GM18505 (cell line): Measurements from ENCODE around the gene EPB41L4B.
A peak's percentile ranks its signal among the peaks of the same experiment; 100 is the strongest.

Experiments
- ATAC-seq: cut with Tn5 transposase; IDR thresholded peaks from one replicate; pipeline ENCODE4 v1.9.1; 2021; ENCODE audit not compliant: unreplicated experiment
- POLR2A ChIP-seq: IDR thresholded peaks from 4 replicates; pipeline ENCODE4 v1.6.1; 2011; ENCODE audit warnings: borderline replicate concordance; ENCODE audit not compliant: insufficient read depth, insufficient read length; ENCODE audit errors: extremely low read depth

EPB41L4B gene

DNA sequence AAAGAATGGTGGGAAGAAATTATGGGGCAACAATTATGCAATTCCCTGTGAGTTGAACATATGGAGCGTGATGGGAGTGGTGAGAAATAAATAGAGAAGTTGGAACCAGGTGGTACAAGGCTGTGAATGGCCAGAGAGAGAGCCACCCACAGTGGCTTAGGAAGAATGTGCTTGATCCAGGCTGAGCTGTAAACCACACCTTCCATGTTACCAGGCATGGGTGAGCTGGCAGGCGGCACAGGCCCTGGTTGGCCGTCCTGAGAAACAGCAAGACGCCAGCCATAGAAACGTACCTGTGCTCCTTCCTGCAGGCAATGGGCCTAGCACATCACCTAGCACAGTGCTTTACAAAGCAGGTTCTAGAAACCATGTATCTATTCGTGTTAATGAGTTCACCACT is 74.3 kb downstream of the EPB41L4B start:
- TF ChIP-seq POLR2A: no peak
- no peak for ATAC-seq

DNA sequence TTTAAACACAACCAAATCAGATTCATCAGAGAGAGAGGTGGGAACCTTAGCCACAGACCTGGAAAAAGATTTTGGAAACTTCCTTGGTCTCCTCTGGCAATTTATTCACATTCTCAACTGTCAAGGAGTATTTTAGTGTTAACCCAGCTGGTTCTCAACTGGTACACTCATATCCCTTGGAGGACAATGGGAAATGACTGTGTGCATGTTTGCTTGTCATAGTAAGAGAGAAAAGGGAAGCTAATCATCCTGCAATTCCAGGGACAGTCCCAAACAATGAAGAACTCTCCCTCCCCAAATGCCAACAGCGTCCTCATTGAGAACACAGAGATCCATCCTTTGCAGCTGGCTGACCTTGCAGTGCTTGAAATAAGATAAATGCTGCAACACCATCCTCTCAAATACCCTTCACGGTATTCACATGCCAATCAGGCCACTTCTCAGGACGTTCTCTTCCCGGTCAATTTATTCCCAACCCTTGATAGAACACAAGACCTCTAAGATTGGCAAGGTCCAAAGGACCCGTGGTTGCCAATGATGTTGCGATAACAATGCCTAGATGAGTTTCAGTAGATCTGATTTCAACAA is 75.5 kb downstream of the EPB41L4B start:
- TF ChIP-seq POLR2A: no peak
- ATAC-seq: no peak

DNA sequence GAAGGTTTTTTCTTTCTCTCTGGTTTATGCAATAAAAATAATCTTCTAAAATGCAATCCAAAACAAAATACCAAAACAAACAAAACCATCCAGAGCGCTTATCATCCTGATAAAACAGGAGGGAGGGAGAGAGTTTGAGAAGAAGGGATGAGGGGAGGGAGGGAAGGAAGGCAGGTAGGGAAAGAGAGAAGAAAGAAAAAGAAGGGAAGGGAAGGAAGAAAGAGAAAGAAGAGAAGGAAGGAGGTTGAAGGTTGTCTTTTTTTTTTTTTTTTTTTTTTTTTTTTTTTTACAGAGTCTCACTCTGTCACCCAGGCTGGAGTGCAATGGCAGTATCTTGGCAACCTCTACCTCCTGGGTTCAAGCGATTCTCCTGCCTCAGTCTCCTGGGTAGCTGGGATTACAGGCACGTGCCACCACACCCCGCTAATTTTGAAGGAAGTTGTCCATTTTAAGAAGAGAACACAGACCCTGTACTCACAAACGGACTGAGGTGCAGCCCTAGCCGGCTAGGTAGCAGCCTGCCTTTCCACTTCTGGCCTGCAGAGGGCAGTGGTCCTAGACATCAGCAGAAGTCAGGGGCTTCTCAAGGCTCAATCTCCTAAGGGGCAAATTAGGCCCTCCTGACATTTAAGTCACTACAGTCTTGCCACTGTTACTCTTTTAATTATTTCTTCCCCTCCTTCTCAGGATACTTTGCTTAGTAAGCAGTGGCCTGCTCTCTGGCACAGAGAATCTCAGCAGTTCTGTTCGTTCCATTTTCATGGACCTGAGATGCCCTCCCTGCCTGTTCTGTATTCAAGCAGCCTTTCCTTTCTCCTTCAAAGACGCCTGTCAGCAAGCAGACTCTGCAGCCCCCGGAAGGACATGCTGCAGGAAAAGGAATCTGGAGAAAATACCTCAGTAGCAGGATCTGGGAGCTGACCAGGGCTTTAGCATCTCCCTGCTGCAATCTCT is 76.4 kb downstream of the EPB41L4B start:
- no peak for TF ChIP-seq POLR2A
- peak; percentile 75 for ATAC-seq

DNA sequence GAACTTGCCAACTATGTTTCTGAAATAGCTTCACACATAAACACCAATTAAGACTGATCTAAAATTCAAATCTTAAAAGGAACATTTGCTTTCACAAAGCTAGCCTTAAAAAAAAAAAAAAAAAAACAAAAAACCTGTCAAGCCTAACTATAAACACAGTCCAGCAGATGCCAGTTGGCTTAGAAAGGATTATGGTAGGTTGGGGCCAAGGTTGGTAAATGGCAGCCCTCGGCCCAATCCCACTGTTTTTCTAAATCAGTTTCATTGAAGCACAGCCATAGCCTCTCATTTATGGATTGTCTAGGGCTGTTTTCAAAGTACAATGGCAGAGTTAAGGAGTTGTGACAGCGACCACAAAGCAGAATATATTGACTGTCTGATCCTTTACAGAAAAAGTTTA is 78.1 kb downstream of the EPB41L4B start:
- no peak for TF ChIP-seq POLR2A

DNA sequence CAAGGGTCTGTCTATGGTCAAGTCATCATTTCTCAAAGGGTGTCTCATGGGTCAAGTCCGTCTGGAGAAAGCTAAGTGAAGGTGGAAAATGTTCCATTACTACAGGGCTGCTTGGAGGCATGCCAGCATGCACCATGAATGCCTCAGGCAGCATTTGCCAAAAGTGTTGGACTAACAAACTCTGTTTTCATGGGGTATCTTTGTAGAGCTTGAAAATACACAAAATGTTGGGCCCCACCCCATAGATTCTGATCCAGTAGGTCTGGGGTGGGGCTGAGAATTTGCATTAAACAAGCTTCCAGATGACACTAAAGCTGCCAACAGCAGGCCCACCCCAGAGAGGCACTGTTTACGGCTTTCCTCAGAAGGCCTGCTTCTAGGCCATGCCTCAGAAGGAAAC is 78.8 kb downstream of the EPB41L4B start:
- no peak for TF ChIP-seq POLR2A
- ATAC-seq: no peak

More for the DNA sequence above, 78.1 kb downstream of the EPB41L4B start:
- ATAC-seq: no peak

DNA sequence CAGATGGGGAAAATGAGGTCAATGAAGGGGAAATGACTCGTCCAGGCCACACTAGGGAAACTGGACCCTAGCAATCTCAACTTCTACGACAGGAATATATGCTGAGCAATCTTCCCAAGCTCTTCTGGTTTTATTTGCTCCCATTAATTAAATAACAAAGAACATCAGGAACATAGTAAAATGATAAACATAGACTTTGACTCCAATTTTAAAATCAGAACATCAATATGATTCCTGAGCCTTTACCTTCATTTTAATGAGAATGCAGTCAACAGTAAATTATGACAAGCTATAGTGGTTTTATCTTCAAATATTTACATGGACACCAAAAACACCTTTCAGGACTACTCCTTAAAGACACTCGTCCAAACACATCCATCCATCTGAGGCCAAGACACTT is 79.7 kb downstream of the EPB41L4B start:
- ATAC-seq: no peak
- no peak for TF ChIP-seq POLR2A

DNA sequence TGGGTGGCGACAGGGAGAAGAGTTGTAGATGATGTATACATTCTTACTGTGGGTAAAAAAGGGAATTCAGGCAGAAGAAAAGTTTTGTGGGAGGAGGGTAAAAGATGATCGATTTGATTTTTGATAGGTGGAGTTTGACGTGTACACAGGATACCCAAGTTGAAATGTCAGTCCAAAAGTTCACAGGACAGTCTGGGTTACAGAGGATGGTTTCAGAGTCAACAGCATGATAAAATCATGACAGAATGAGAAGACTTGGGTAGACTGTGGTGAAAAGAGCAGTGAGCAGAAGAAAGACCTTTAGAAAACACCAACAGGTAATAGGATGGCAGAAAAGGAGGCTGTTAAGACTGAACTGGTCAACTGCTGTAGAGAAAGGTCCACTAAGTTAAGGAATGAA is 81.6 kb downstream of the EPB41L4B start:
- ATAC-seq: no peak
- no peak for TF ChIP-seq POLR2A

DNA sequence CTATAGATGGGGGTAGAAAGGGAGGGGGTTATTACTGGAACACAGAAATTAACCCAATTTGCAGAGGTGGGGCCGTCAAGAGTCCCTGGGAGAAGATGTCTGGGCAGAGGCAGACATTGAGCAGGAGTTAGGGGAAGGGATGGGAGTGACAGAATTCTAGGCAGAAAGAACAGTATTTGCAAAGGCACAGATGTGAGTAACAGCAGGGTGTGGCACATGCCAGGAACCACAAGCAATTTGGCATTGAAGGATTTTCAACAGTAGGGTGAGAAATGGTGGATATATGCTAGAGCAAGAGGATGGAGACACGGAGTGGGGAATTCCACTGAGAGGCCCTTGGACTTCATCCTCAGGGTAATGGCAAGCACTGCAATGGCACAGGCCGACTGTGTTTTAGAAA is 82.2 kb downstream of the EPB41L4B start:
- no peak for ATAC-seq
- TF ChIP-seq POLR2A: no peak

DNA sequence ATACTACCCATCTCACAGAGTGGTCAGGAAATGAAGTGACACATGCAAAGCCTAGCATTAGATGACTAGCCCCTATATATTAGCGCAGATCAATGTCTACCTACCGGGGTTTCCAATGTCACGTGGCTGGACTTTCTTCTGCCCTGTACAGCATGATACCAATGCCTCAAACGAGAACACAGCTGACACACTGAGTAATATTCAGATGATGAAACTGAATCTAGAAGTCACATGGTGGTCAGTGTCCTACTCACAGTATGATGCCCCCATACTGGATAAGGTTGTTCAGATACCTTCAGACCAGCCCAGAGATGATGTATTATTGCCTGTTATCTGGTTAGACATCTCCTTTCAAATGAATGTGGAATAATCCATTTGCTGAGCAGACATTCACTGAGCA is 82.7 kb downstream of the EPB41L4B start:
- ATAC-seq: no peak
- no peak for TF ChIP-seq POLR2A

DNA sequence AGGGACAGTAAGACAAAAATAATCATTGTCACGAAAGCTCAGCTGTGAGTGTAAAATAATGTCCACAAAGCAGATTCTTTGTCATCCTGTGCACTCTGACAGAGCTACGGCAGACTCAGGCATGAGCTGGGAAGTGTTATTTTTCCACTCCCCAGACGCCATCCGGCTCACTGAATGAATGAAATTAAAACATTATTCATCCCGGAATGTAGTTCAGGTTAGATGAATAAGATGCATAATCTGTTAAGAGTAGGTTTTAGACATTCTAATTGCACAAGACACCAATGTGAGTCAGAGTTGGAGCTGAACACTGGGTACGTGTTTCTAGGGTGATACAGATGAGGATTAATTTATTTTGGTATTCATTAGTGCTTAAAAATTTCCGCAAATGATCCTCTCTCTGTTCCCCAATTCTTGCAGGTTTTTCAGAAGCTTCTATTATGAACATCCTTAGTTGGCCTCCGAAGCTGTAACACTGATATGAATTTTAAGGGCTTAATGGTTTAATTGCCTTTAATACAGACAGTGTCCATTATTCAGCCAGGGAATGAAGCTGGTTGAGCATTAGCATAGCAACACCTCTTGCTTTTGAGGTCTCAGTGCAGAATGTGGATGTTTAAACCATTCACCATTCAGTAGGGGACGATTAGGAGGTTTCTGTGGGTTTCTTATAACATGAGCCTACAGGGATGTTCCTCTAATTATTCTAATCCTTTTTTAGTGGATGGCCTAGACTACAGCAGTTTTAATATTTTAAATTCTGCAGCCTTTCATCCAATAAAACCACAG is 88.2 kb downstream of the EPB41L4B start:
- no peak for TF ChIP-seq POLR2A
- ATAC-seq: no peak

DNA sequence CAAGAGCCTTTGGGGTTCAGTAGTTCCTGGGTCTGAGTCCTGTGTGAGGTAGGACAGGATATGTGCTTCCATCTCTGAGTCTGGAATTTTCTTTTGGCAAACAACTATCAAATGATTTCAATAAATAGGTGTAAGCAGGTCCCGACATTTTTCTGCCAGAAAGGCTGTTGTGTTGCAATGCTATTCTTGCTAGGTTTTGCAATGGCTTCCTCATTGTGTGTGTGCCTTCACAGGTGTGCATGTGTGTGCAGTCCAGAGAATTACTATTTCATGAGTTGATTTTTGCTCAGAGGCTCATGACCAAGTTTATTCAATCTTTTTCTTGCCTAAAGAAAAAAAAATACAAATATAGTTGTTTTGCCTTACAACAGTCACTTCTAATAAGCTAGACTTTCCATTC is 89.3 kb downstream of the EPB41L4B start:
- ATAC-seq: no peak
- no peak for TF ChIP-seq POLR2A

DNA sequence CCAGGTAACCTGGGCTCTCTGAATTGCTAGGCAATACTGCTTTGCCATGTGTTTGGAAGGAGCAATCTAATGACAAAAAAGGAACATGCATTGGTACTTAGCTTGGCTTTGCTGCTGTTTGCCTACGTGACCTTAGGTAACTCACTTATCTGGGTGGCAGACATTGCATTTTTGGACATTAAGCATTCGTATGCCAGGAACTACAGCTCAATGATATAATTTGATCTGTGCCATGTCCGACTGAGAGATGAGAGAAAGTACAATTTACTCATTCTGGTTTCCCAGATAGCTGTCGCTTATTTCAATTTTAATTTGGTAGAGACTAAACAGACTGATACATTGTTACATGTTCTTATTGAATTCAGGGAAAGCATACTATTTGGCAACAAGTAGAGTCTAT is 90.6 kb downstream of the EPB41L4B start:
- TF ChIP-seq POLR2A: no peak
- ATAC-seq: no peak

DNA sequence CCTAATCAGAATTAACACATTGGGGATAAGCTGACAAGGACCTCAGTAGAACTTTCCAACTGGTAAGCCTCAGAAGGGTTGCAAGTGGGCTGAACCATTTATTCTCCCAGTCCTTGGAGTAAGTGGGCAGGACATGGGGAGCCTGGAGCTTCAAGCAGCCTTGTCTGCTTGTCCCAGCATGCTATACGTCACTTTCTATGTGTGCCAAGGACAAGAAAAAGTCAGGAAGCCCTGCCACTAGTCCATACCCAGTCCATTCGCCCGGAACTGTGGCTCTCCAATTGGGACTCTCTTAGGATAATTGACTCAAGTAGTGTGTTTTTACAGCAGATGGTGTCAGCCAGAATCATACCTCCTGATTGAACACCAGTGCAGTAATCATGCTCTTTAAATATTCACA is 91.2 kb downstream of the EPB41L4B start:
- ATAC-seq: no peak
- TF ChIP-seq POLR2A: no peak

DNA sequence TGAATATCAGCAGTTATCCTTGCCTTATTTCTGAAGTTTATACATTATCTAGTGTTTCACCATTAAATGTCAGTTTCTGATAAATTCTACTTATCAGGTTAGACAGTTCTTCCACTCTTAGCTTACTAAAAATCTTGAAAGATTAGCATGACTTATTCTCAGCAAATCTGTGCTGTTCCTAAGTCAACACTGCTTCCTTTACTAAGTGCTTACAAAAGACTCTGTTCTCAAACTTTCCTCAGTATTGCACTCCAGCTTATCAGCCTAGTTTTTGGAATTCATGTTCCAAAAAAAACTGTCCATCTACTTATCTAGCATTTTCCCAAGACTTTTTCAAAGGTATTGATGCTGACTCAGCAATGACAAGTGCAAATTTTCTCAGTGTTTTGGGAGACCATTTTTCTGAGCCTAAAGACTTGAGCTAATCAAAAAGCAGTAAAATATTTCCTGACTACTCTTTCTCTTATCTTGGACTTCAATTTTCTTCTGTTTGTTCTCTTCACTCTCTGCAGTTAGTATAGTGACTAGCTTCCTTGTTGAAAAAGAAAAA is 92.7 kb downstream of the EPB41L4B start:
- TF ChIP-seq POLR2A: no peak
- ATAC-seq: no peak

DNA sequence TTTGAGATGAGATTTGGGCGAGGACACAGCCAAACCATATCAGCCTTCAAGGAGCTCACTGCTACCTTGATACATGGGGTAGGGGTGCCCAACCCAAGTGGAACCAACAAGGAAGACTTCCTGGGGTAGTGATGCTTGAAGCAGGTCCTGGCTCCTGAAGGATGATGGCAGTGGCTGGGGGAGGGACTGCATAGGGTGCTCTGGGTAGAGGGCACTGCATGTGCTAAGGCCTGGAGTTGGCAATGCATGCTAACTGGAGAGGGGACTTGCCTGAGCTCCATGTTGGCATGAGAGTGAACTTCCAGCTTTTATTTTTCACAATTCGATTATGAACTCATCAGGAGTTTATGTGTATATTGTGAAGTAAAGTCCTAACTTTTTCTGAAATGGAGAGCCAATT is 95.2 kb downstream of the EPB41L4B start:
- no peak for TF ChIP-seq POLR2A
- ATAC-seq: no peak
